Neuron (in vitro differentiated cells): Measurements from ENCODE around the gene OR2AT4.
"Not testable (repeated sequence)": the region's sequence is repeated elsewhere in the genome, so short reads cannot be mapped to it uniquely, and the experiment has no call there.

Source experiments
- H2AFZ ChIP-seq: one replicate; pipeline ENCODE4 v1.6.1; 2013; ENCODE audit warnings: low read depth, mild to moderate bottlenecking, inconsistent platforms, low read length, moderate library complexity
- H3K27me3 ChIP-seq: one replicate; pipeline ENCODE4 v1.6.1; 2013; ENCODE audit warnings: low read length; ENCODE audit not compliant: insufficient read depth
- H3K36me3 ChIP-seq: one replicate; pipeline ENCODE4 v1.6.1; 2013; ENCODE audit warnings: low read length; ENCODE audit not compliant: insufficient read depth
- H3K4me1 ChIP-seq: one replicate; pipeline ENCODE4 v1.6.1; 2013; ENCODE audit warnings: low read length; ENCODE audit not compliant: insufficient read depth
- H3K4me3 ChIP-seq: 2 replicates; pipeline ENCODE4 v1.5.1; 2013; ENCODE audit warnings: mild to moderate bottlenecking, low read length, moderate library complexity
- H3K9me3 ChIP-seq: one replicate; pipeline ENCODE4 v1.6.1; 2013; ENCODE audit warnings: low read length

Gene OR2AT4

GRCh38 chr11:75098181-75098580 is 1.5 kb upstream of the OR2AT4 start:
- H3K36me3 ChIP-seq, result not testable (repeated sequence)

DNA sequence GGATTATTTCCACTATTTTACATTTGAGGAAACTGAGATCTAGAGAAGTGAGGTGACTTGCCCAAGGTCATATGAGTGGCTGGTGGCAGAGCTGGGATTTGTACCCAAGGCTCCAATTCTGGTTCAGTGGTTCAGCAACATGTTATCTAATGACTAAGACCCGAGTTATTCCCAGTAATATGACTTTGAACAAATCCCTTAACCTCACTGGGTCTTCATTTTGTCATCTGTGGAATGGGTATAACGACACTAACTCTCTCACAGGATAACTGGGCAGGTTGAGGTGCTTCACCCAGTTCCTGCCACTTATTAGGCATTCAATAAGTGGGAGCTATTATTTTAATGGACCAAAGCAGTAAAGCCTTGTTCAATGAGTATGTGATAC is 489 bp upstream of the OR2AT4 start:
- H3K9me3 ChIP-seq, result no peaks in the 10 kb centered on the region
- no peaks in the 10 kb centered on the region for H3K36me3 ChIP-seq
- no peaks in the 10 kb centered on the region for H3K4me1 ChIP-seq
- H3K4me3 ChIP-seq, result no peak overlapping the region
- H2AFZ ChIP-seq, result no peak overlapping the region
- H3K27me3 ChIP-seq, result no peaks in the 10 kb centered on the region

More at GRCh38 chr11:75098181-75098580, 1.5 kb upstream of the OR2AT4 start:
- not testable (repeated sequence) for H2AFZ ChIP-seq, H3K9me3 ChIP-seq, H3K27me3 ChIP-seq, H3K4me3 ChIP-seq, H3K4me1 ChIP-seq

DNA sequence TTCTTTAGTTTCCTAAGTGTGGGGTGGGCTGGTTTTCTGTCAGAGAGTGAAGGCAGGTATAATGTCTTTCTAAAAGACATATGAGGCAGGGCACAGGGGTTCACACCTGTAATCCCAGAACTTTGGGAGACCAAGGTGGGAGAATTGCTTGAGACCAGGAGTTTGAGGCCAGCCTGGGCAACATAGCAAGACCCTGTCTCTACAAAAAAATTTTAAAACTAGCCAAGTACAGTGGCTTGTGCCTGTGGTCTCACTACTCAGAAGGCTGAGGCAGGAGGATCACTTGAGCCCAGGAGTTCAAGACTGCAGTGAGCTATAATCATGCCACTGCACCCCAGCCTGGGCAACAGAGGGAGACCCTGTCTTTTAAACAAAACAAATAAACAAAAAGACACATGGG is 2.3 kb downstream of the OR2AT4 start:
- not testable (repeated sequence) for H3K36me3 ChIP-seq, H3K9me3 ChIP-seq, H3K4me1 ChIP-seq, H2AFZ ChIP-seq, H3K27me3 ChIP-seq, H3K4me3 ChIP-seq

GRCh38 chr11:75090671-75091177 is 6.0 kb downstream of the OR2AT4 start:
- H3K4me3 ChIP-seq, result no peak overlapping the region
- H3K36me3 ChIP-seq, result no peaks in the 10 kb centered on the region
- H3K9me3 ChIP-seq, result peaks cover 2% of the 10 kb centered on the region
- no peak overlapping the region for H2AFZ ChIP-seq
- no peaks in the 10 kb centered on the region for H3K4me1 ChIP-seq
- H3K27me3 ChIP-seq, result no peaks in the 10 kb centered on the region

DNA sequence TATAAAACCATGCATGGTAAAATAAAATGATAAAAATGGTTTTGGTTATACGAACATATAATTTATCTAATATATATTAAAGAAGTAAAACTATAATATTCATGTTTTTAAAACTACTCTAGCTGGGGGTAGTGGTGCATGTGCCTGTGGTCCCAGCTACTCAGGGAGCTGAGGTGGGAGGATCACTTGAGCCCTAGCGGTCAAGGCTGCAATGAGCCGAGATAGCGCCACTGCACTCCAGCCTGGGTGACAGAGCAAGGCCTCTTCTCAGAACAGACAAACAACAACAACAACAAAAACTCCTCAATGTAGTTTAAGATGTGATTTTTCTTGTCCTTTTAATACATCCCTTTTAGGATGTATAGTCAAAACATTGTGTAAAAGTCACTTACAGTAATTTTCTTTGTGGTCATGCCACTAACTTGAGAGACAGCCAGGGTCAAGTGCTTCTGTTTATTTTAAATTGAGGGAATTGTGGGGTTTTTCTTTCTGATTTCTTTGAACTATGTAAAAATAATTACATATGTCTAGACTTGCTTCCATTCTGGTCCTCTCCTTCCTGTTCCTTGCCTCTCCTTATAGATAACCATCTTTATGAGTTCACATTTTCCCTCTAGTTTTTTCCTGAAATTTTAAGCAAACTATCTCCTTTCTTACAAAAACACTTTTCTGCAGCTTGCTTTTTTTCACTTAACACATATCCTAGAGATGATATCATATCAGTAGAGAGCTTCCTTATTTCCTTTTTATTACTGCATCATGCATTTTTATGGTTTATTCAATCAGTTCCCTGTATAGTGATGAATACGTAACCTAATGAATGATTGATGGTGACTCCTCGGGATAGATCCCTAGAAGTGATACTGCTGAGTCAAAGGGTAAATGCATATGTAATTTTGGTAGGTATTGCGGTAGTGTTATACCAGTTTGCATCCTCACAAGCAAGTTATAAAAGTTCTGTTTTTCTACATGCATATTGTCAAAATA is 9.1 kb downstream of the OR2AT4 start:
- no peaks in the 10 kb centered on the region for H3K27me3 ChIP-seq
- no peaks in the 10 kb centered on the region for H3K36me3 ChIP-seq
- H3K9me3 ChIP-seq, result peaks cover 2% of the 10 kb centered on the region

DNA sequence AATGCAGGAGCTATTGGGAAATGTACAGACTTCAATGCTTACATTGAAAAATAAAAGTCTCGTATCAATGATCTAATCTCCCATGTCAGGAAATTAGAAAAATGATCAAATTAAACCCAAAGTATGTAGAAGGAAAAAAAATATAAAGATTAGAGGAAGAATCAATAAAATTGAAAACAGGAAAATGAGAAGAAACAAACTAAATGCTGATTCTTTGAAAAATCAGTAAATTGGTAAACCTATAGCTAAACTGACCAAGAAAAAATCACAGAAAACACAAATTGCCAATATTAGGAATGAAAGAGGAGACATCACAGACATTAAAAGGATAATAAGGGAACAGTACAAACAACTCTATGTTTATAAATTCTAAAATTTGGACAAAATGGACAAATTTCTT is 11.8 kb downstream of the OR2AT4 start:
- H2AFZ ChIP-seq, result no peak overlapping the region
- H3K4me3 ChIP-seq, result no peak overlapping the region
- H3K9me3 ChIP-seq, result no peaks in the 10 kb centered on the region
- H3K27me3 ChIP-seq, result no peaks in the 10 kb centered on the region
- H3K36me3 ChIP-seq, result no peaks in the 10 kb centered on the region
- no peaks in the 10 kb centered on the region for H3K4me1 ChIP-seq

More for the DNA sequence above, 9.1 kb downstream of the OR2AT4 start:
- no peaks in the 10 kb centered on the region for H3K4me1 ChIP-seq
- H2AFZ ChIP-seq, result no peak overlapping the region
- H3K4me3 ChIP-seq, result no peak overlapping the region

- Histone ChIP-seq H3K27me3 (no peaks in the 10 kb centered on the region), H3K36me3 (no peaks in the 10 kb centered on the region), H2AFZ (no peak overlapping the region), H3K4me3 (no peak overlapping the region), H3K9me3 (peaks cover 1% of the 10 kb centered on the region), H3K4me1 (no peaks in the 10 kb centered on the region)
Observed at GRCh38 chr11:75083217-75083605, 13.5 kb downstream of the OR2AT4 start.

- H3K4me1 ChIP-seq, result no peaks in the 10 kb centered on the region
- H3K9me3 ChIP-seq, result peaks cover 1% of the 10 kb centered on the region
- H3K4me3 ChIP-seq, result no peak overlapping the region
- H2AFZ ChIP-seq, result no peak overlapping the region
- no peaks in the 10 kb centered on the region for H3K36me3 ChIP-seq
- no peaks in the 10 kb centered on the region for H3K27me3 ChIP-seq
Observed at GRCh38 chr11:75082601-75083216, 14.0 kb downstream of the OR2AT4 start.

DNA sequence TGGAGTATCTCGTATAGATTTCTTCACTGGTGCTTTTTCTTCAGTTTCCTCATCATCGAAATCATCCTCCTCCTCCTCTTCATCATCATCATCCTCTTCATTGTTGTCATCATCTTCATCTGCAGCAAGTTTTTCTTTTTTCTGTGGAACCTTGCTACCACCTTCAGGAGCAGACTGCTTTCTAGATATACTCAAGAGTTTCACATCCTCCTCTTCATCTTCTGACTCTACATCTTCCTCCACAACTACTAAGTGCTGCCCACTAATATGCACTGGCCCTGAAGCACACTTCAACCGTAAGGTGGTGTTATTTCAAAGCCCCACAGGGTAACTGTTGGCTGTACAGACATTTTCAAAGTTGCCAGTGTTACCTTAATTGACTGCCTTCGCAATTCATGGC is 17.1 kb downstream of the OR2AT4 start:
- no peaks in the 10 kb centered on the region for H3K27me3 ChIP-seq
- no peaks in the 10 kb centered on the region for H3K36me3 ChIP-seq
- no peak overlapping the region for H3K4me3 ChIP-seq
- H3K9me3 ChIP-seq, result peaks cover 1% of the 10 kb centered on the region
- no peaks in the 10 kb centered on the region for H3K4me1 ChIP-seq
- H2AFZ ChIP-seq, result no peak overlapping the region

DNA sequence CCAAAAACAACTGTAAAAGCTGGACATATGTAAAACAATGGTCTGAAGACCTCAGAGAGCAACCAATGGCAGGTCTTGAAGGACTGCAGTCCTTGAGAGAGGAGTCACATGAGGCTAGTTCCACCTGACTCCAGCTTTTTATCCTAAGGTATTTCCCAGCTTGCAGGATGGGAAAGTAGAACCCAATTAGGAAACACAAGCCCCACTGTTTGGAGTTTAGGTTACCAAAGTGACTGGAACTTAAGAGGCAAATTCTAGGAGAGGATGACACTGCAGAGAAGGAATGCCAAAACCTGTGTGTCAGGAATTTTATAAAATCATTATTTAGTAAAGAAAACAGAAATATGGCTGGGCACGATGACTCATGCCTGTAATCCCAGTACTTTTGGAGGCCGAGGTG is 18.4 kb downstream of the OR2AT4 start:
- Histone ChIP-seq H2AFZ (no peak overlapping the region), H3K27me3 (no peaks in the 10 kb centered on the region), H3K9me3 (peaks cover 1% of the 10 kb centered on the region), H3K4me3 (no peak overlapping the region), H3K4me1 (no peaks in the 10 kb centered on the region), H3K36me3 (no peaks in the 10 kb centered on the region)

- Histone ChIP-seq H3K27me3 (no peaks in the 10 kb centered on the region), H3K9me3 (peaks cover 1% of the 10 kb centered on the region), H3K36me3 (no peaks in the 10 kb centered on the region), H3K4me1 (no peaks in the 10 kb centered on the region), H2AFZ (no peak overlapping the region), H3K4me3 (no peak overlapping the region)
Observed at GRCh38 chr11:75077316-75077715, 19.4 kb downstream of the OR2AT4 start.

DNA sequence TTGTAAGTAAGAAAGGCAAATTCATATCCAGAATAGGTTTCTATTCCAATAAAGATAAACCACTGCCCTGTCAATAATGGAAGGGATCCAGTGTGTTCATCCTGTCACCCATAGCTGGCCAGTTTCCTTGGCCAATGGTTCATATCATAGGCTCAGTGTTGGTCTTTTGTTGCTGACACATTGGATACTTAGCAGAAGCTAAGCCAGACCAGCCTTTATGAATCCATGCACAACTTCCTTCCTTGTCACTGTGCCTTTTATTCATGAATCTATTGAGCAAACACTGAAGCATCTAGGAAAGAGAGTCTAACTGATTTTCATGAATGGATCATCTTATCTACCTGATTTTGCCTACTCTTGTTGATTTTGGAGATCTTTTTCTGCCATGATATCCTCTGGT is 20.0 kb downstream of the OR2AT4 start:
- Histone ChIP-seq H3K9me3 (peaks cover 1% of the 10 kb centered on the region), H3K36me3 (no peaks in the 10 kb centered on the region), H2AFZ (no peak overlapping the region), H3K4me3 (no peak overlapping the region), H3K27me3 (no peaks in the 10 kb centered on the region), H3K4me1 (no peaks in the 10 kb centered on the region)

- no peaks in the 10 kb centered on the region for H3K9me3 ChIP-seq
- H2AFZ ChIP-seq, result no peak overlapping the region
- no peaks in the 10 kb centered on the region for H3K36me3 ChIP-seq
- no peaks in the 10 kb centered on the region for H3K4me1 ChIP-seq
- H3K4me3 ChIP-seq, result no peak overlapping the region
- no peaks in the 10 kb centered on the region for H3K27me3 ChIP-seq
Observed at GRCh38 chr11:75073459-75074190, 23.1 kb downstream of the OR2AT4 start.
